IPS-15b (cell line): Measurements from ENCODE around the gene AJAP1.

Experiments used
- H3K27me3 ChIP-seq: one replicate; pipeline ENCODE4 v1.6.1; 2013; ENCODE audit warnings: low read length; ENCODE audit not compliant: control insufficient read depth, insufficient read depth
- H3K36me3 ChIP-seq: one replicate; pipeline ENCODE4 v1.6.1; 2013; ENCODE audit warnings: low read length; ENCODE audit not compliant: control insufficient read depth, insufficient read depth
- H3K4me1 ChIP-seq: one replicate; pipeline ENCODE4 v1.6.1; 2013; ENCODE audit warnings: mild to moderate bottlenecking, low read length; ENCODE audit not compliant: control insufficient read depth, insufficient read depth
- H3K4me3 ChIP-seq: one replicate; pipeline ENCODE4 v1.5.1; 2013; ENCODE audit warnings: low read depth, low read length
- H3K9ac ChIP-seq: one replicate; pipeline ENCODE4 v1.6.1; 2013; ENCODE audit warnings: low read depth, mild to moderate bottlenecking, low read length
- H3K9me3 ChIP-seq: one replicate; pipeline ENCODE4 v1.6.1; 2013; ENCODE audit warnings: mild to moderate bottlenecking, low read length; ENCODE audit not compliant: control insufficient read depth, insufficient read depth

AJAP1 gene

GRCh38 chr1:4689941-4690635, 35.7 kb downstream of the AJAP1 start:
- Histone ChIP-seq H3K9ac (no peak overlapping the region), H3K27me3 (no peaks in the 10 kb centered on the region), H3K4me3 (no peak overlapping the region), H3K9me3 (no peaks in the 10 kb centered on the region), H3K4me1 (no peaks in the 10 kb centered on the region), H3K36me3 (no peaks in the 10 kb centered on the region)

DNA sequence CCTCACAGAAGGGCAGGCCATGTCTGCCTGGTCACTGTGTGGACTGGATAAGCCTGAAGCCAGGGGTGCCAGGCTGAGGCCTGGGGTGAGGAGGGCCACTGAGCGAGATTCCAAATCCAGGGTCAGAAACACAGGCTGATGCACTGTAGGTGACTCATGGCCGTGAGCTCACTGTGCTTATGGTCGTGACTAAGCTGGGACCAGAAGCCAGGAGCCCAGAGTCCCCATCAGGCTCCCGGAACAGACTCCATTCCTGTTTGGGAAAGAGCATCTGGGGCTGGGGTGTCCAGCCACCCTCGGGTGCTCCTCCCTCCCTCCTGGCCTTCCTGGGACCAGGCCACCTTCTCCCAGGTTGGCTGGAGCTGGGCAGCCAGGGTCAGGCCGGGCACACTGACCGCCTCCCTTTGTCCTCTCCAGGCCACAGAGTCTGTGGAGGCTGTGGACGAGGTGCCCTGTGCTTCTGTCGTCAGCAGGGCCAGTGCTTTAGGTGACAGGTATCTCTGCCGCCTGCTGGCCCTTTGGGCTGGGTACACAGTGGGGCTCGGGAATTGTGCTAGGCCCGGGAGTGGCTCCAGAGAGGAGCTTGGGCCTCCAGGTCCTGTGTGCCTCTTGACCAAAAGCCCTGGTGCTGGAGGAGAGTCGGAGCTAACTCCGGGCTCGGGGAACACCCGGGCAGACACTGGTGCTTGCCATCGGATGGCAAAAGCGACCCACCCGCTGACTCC, 36.7 kb downstream of the AJAP1 start:
- Histone ChIP-seq H3K4me3 (no peak overlapping the region), H3K9me3 (no peaks in the 10 kb centered on the region), H3K27me3 (no peaks in the 10 kb centered on the region), H3K36me3 (no peaks in the 10 kb centered on the region), H3K4me1 (no peaks in the 10 kb centered on the region), H3K9ac (no peak overlapping the region)

DNA sequence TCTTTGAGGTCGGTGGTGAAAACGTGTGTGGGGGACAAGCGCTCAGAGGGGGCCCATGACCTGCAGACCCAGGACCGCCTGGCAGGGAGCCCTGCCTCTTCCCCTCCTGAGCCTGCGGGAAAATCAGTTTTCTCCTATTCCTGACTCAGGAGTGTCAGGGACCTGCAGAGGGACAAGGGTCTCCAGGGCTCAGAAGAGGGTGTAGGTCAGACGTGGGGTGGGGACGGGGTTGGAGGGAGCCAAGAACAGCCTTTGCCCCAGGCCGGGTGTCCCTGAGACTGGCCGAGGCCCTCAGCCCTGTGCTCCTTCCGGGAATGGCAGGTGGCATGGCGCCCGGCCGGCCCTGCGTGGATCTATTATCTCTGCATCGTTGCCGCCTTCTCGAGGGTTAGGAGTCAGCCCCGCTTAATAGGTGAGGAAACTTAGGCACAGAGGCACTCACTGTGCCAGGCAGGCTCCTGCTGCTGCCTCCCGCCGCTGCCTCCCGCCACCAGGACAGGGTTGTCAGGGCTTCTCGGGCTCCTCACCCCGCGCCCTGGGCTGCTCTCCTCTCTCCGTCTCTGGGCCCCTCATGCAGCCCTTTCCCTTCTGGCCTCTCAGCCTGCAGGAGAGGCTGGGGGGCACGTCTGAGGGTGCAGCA, 37.5 kb downstream of the AJAP1 start:
- Histone ChIP-seq H3K4me3 (no peak overlapping the region), H3K4me1 (no peaks in the 10 kb centered on the region), H3K27me3 (no peaks in the 10 kb centered on the region), H3K9ac (no peak overlapping the region), H3K9me3 (no peaks in the 10 kb centered on the region), H3K36me3 (no peaks in the 10 kb centered on the region)

DNA sequence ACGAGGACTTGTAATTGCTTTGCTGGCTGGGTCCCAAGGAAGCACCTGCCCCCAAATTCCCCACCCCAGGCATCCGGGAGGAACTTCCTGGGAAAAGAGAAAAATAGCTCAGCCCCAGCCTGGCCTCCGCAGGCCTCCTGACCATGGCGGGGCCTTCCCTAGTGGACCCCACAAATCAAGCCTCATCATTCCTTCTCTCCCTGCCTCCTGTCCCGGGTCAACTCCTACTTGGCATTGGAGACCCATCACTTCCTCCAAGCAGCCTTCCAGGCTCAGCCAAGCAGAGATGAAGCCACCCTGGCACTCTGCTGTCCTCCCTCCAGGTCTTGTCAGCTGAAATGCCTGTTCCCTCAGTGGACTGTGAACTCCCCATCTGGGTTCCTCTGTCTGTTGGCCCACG, 38.0 kb downstream of the AJAP1 start:
- Histone ChIP-seq H3K9me3 (no peaks in the 10 kb centered on the region), H3K27me3 (no peaks in the 10 kb centered on the region), H3K4me1 (no peaks in the 10 kb centered on the region), H3K9ac (no peak overlapping the region), H3K4me3 (no peak overlapping the region), H3K36me3 (no peaks in the 10 kb centered on the region)

DNA sequence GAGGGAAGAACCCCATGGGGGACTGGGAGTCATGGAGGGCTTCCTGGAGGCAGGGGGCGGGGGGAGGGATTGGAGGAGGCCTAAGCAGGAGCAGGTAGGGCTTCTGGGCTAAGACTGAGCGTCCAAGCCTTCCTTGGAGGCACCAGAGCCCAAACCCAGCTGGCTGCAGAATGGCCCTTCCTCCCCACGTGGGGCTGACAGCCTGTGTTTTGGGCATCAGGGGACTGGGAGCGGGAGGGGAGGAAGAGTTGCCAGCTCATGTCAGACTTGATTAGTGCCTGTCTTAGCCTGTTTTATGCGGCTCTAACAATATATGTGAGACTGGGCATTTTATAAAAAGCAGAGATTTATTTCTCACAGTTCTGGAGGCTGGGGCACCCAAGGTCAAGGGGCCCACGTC, 38.9 kb downstream of the AJAP1 start:
- Histone ChIP-seq H3K9me3 (no peaks in the 10 kb centered on the region), H3K4me1 (no peaks in the 10 kb centered on the region), H3K9ac (no peak overlapping the region), H3K4me3 (no peak overlapping the region), H3K27me3 (no peaks in the 10 kb centered on the region), H3K36me3 (no peaks in the 10 kb centered on the region)

GRCh38 chr1:4693891-4694290, 39.5 kb downstream of the AJAP1 start:
- H3K4me1 ChIP-seq, result no peaks in the 10 kb centered on the region
- no peak overlapping the region for H3K9ac ChIP-seq
- H3K36me3 ChIP-seq, result no peaks in the 10 kb centered on the region
- no peaks in the 10 kb centered on the region for H3K27me3 ChIP-seq
- H3K4me3 ChIP-seq, result no peak overlapping the region
- H3K9me3 ChIP-seq, result no peaks in the 10 kb centered on the region

- Histone ChIP-seq H3K9ac (no peak overlapping the region), H3K27me3 (no peaks in the 10 kb centered on the region), H3K4me3 (no peak overlapping the region), H3K9me3 (no peaks in the 10 kb centered on the region), H3K36me3 (no peaks in the 10 kb centered on the region), H3K4me1 (no peaks in the 10 kb centered on the region)
Observed at GRCh38 chr1:4694492-4694891, 40.1 kb downstream of the AJAP1 start.

GRCh38 chr1:4695241-4695640, 40.8 kb downstream of the AJAP1 start:
- Histone ChIP-seq H3K4me3 (no peak overlapping the region), H3K9me3 (no peaks in the 10 kb centered on the region), H3K27me3 (no peaks in the 10 kb centered on the region), H3K4me1 (no peaks in the 10 kb centered on the region), H3K9ac (no peak overlapping the region), H3K36me3 (no peaks in the 10 kb centered on the region)

- no peak overlapping the region for H3K9ac ChIP-seq
- H3K36me3 ChIP-seq, result no peaks in the 10 kb centered on the region
- no peaks in the 10 kb centered on the region for H3K4me1 ChIP-seq
- no peaks in the 10 kb centered on the region for H3K9me3 ChIP-seq
- H3K4me3 ChIP-seq, result no peak overlapping the region
- no peaks in the 10 kb centered on the region for H3K27me3 ChIP-seq
Observed at GRCh38 chr1:4696161-4696745, 41.8 kb downstream of the AJAP1 start.

GRCh38 chr1:4696753-4697152, 42.3 kb downstream of the AJAP1 start:
- Histone ChIP-seq H3K4me3 (no peak overlapping the region), H3K9me3 (no peaks in the 10 kb centered on the region), H3K9ac (no peak overlapping the region), H3K27me3 (no peaks in the 10 kb centered on the region), H3K4me1 (no peaks in the 10 kb centered on the region), H3K36me3 (no peaks in the 10 kb centered on the region)

GRCh38 chr1:4697801-4698200, 43.4 kb downstream of the AJAP1 start:
- no peaks in the 10 kb centered on the region for H3K9me3 ChIP-seq
- no peaks in the 10 kb centered on the region for H3K27me3 ChIP-seq
- H3K36me3 ChIP-seq, result no peaks in the 10 kb centered on the region
- no peak overlapping the region for H3K9ac ChIP-seq
- H3K4me3 ChIP-seq, result no peak overlapping the region
- H3K4me1 ChIP-seq, result no peaks in the 10 kb centered on the region
